ENCODE results near the gene BTBD10.

- no peak for TF ChIP-seq CTCF (conservative IDR thresholded peaks at IDR 0.05; ENCODE audit: low read depth, low read length)
- TF ChIP-seq EZH2 (IDR thresholded peaks at IDR 0.05; ENCODE audit: borderline replicate concordance, low read depth, low read length, poor library complexity, severe bottlenecking): no peak
Measured at GRCh38 chr11:13338019-13338426, 125.0 kb downstream of the BTBD10 start.

All from A673 (cell line).